ENCODE measurements around the gene CMC2.

Gene CMC2

GRCh38 chr16:81003064-81003463, 3.6 kb downstream of the CMC2 start:
- DNase-seq (ENCODE audit: low read depth, low spot score): no peak

- no peak for DNase-seq (ENCODE audit: low read depth, low spot score)
These were observed 5.4 kb downstream of the CMC2 start for GRCh38 chr16:81001330-81001729.

- DNase-seq (ENCODE audit: low read depth, low spot score): no peak
These were observed 5.8 kb downstream of the CMC2 start for GRCh38 chr16:81000873-81001272.

- no peak for DNase-seq (ENCODE audit: low read depth, low spot score)
These were observed 8.6 kb downstream of the CMC2 start for GRCh38 chr16:80997964-80998620.

- DNase-seq (ENCODE audit: low read depth, low spot score): no peak
These were observed 9.4 kb downstream of the CMC2 start for GRCh38 chr16:80997139-80997798.

- no peak for DNase-seq (ENCODE audit: low read depth, low spot score)
These were observed 10.0 kb downstream of the CMC2 start for GRCh38 chr16:80996688-80997138.

GRCh38 chr16:80994451-80994850, 12.2 kb downstream of the CMC2 start:
- no peak for DNase-seq (ENCODE audit: low read depth, low spot score)

- no peak for DNase-seq (ENCODE audit: low read depth, low spot score)
These were observed 12.9 kb downstream of the CMC2 start for GRCh38 chr16:80993834-80994233.

GRCh38 chr16:80993307-80993706, 13.4 kb downstream of the CMC2 start:
- peak; percentile 41 for DNase-seq (ENCODE audit: low read depth, low spot score)

- no peak for DNase-seq (ENCODE audit: low read depth, low spot score)
These were observed 13.9 kb downstream of the CMC2 start for GRCh38 chr16:80992676-80993293.

- no peak for DNase-seq (ENCODE audit: low read depth, low spot score)
These were observed 14.8 kb downstream of the CMC2 start for GRCh38 chr16:80991792-80992430.

GRCh38 chr16:80990978-80991377, 15.7 kb downstream of the CMC2 start:
- no peak for DNase-seq (ENCODE audit: low read depth, low spot score)

- no peak for DNase-seq (ENCODE audit: low read depth, low spot score)
These were observed 16.1 kb downstream of the CMC2 start for GRCh38 chr16:80990577-80990976.

- no peak for DNase-seq (ENCODE audit: low read depth, low spot score)
These were observed 16.9 kb downstream of the CMC2 start for GRCh38 chr16:80989801-80990200.

GRCh38 chr16:80988756-80989155, 17.9 kb downstream of the CMC2 start:
- no peak for DNase-seq (ENCODE audit: low read depth, low spot score)

GRCh38 chr16:80986557-80986956, 20.1 kb downstream of the CMC2 start:
- no peak for DNase-seq (ENCODE audit: low read depth, low spot score)

- no peak for DNase-seq (ENCODE audit: low read depth, low spot score)
These were observed 21.1 kb downstream of the CMC2 start for GRCh38 chr16:80985611-80986010.

GRCh38 chr16:80984124-80984892, 22.4 kb downstream of the CMC2 start:
- no peak for DNase-seq (ENCODE audit: low read depth, low spot score)

- no peak for DNase-seq (ENCODE audit: low read depth, low spot score)
These were observed 24.0 kb downstream of the CMC2 start for GRCh38 chr16:80982646-80983045.

- no peak for DNase-seq (ENCODE audit: low read depth, low spot score)
These were observed 25.6 kb downstream of the CMC2 start for GRCh38 chr16:80981103-80981502.

GRCh38 chr16:80976946-80977345, 29.7 kb downstream of the CMC2 start:
- DNase-seq (ENCODE audit: low read depth, low spot score): no peak
